Peyer's patch (tissue), 4 donors: ENCODE results near the gene TPSD1. TPM values are rescaled to one million over a fixed set of nuclear protein-coding genes. Genes with fewer than 3 reads are reported as not detected.
A peak's percentile ranks its signal among the peaks of the same experiment; 100 is the strongest.

Source experiments
- DNase-seq, 3 donors: peaks; one replicate each; pipeline ENCODE4 v3.0.0-alpha.2; 2017 to 2019
- H3K27ac ChIP-seq, 4 donors: fragments of 200-600 bp; sonication (generic); one replicate each; pipeline ENCODE4 v1.5.1; 2016 to 2019
- H3K27me3 ChIP-seq, 2 donors: fragments of 200-600 bp; sonication (generic); one replicate each; pipeline ENCODE4 v1.5.1; 2019
- H3K36me3 ChIP-seq, 3 donors: fragments of 200-600 bp; sonication (generic); one replicate each; pipeline ENCODE4 v1.5.1; 2016 to 2019
- H3K4me1 ChIP-seq, 4 donors: fragments of 200-600 bp; sonication (generic); one replicate each; pipeline ENCODE4 v1.5.1; 2016 to 2019
- H3K4me3 ChIP-seq, 4 donors: fragments of 200-600 bp; sonication (generic); 1 replicate in 3 of 4; 2 replicates in 1 of 4; pipeline ENCODE4 v1.5.1; 2016 to 2019; ENCODE audit warnings: mild to moderate bottlenecking in 1 of 4
- H3K9me3 ChIP-seq, 4 donors: fragments of 200-600 bp; sonication (generic); one replicate each; pipeline ENCODE4 v1.5.1; 2016 to 2019; ENCODE audit warnings: mild to moderate bottlenecking in 1 of 4
- POLR2A ChIP-seq, 2 donors: fragments of 450-650 bp; IDR thresholded peaks; one replicate each; pipeline ENCODE4 v1.5.1; 2017; ENCODE audit warnings: antibody characterized with exemption in 2 of 2, mild to moderate bottlenecking in 2 of 2, moderate library complexity in 2 of 2
- total RNA-seq, 4 donors: library from RNA; depleted of rRNA; stranded (reverse); fragments of >200 nt; gene quantifications; one replicate each; pipeline ENCODE4 v1.1.0, GENCODE V29; 2016
- TF ChIP-seq, protein P1 (sequence below), 6 experiments: fragments of 450-650 bp in 4 of 6; fragments of 200-600 bp in 2 of 6; sonication (generic) in 1 of 6; IDR thresholded peaks; one replicate each; pipeline ENCODE4 v1.5.1; 2017 to 2019; ENCODE audit warnings: antibody characterized with exemption in 6 of 6, mild to moderate bottlenecking in 3 of 6, moderate library complexity in 1 of 6

The TPSD1 gene
- total RNA-seq, 4 donors from 2014 or later, result 10.3 to 61.1 (median 24.1) TPM; not detected in 1

GRCh38 chr16:1298406-1298805 lies 42.5 kb downstream of the TPSD1 start:
- no peaks in the 10 kb centered on the region for H3K27me3 ChIP-seq

DNA sequence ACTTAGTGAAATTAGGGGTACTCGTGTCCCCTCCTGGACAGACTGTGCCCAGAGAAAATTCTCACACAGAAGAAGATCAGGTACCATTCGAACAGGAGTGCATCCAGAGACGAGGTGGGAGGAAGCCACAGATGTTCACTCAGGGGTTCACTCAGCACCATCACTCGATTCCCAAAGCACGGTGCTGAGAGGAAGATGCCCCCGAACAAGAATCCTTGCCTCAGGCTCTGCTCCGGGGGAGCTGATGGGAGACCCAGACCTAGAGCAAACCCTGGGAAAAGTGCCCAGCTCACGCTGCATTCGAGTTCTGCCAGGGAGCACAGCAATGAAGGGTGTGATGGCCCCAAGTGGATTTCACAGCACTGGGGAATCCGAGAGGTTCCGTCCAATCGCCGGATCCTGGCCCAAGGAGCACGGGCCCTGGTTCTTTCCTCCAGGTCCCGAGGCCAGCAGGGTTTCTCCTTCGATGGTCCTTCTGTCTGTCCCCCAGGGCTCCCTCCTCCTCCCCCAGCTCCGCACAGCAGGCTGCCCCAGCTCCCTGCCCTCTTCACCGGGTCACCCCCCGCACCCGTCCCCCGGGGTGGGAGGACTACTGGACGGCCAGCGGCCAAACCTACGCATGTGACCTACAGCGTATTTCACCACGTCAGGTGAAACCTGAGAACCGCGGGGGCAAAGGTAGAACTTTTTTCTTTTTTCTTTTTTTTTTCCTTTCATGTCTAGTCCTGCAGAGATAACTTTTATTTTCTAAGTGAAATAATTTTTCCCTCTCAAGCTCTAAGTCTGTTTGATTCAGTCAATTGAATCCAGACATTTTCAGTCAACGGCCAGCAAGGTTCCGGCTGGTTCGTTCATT lies 43.4 kb downstream of the TPSD1 start:
- no peak overlapping the region for H3K27ac ChIP-seq

More at GRCh38 chr16:1298406-1298805, 42.5 kb downstream of the TPSD1 start:
- TF ChIP-seq, protein P1, sequence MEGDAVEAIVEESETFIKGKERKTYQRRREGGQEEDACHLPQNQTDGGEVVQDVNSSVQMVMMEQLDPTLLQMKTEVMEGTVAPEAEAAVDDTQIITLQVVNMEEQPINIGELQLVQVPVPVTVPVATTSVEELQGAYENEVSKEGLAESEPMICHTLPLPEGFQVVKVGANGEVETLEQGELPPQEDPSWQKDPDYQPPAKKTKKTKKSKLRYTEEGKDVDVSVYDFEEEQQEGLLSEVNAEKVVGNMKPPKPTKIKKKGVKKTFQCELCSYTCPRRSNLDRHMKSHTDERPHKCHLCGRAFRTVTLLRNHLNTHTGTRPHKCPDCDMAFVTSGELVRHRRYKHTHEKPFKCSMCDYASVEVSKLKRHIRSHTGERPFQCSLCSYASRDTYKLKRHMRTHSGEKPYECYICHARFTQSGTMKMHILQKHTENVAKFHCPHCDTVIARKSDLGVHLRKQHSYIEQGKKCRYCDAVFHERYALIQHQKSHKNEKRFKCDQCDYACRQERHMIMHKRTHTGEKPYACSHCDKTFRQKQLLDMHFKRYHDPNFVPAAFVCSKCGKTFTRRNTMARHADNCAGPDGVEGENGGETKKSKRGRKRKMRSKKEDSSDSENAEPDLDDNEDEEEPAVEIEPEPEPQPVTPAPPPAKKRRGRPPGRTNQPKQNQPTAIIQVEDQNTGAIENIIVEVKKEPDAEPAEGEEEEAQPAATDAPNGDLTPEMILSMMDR (IDR thresholded peaks at IDR 0.05), result no peak
- no peak for TF ChIP-seq POLR2A (IDR thresholded peaks at IDR 0.05)
- H3K9me3 ChIP-seq, result no peaks in the 10 kb centered on the region
- no peak overlapping the region for H3K27ac ChIP-seq
- no peak for DNase-seq
- no peaks in the 10 kb centered on the region for H3K36me3 ChIP-seq
- no peak overlapping the region for H3K4me3 ChIP-seq
- H3K4me1 ChIP-seq, result peaks cover 9 to 18% (median 16%) of the 10 kb centered on the region in 4 donors

GRCh38 chr16:1299868-1300203 lies 44.0 kb downstream of the TPSD1 start:
- Histone ChIP-seq H3K4me3 (no peak overlapping the region), H3K4me1 (peaks cover 9 to 25% (median 23%) of the 10 kb centered on the region in 4 donors), H3K36me3 (no peaks in the 10 kb centered on the region), H3K9me3 (no peaks in the 10 kb centered on the region), H3K27ac (no peak overlapping the region), H3K27me3 (no peaks in the 10 kb centered on the region)
- TF ChIP-seq, protein P1 (IDR thresholded peaks at IDR 0.05), result no peak
- no peak for TF ChIP-seq POLR2A (IDR thresholded peaks at IDR 0.05)
- no peak for DNase-seq

More for the DNA sequence above, 43.4 kb downstream of the TPSD1 start:
- no peak for DNase-seq
- peaks cover 9 to 23% (median 22%) of the 10 kb centered on the region in 4 donors for H3K4me1 ChIP-seq
- no peaks in the 10 kb centered on the region for H3K9me3 ChIP-seq
- H3K4me3 ChIP-seq, result peak overlapping the region in 1 of 4 donors; percentile 42
- no peaks in the 10 kb centered on the region for H3K36me3 ChIP-seq
- no peaks in the 10 kb centered on the region for H3K27me3 ChIP-seq
- TF ChIP-seq POLR2A (IDR thresholded peaks at IDR 0.05), result no peak
- TF ChIP-seq, protein P1 (IDR thresholded peaks at IDR 0.05), result no peak

DNA sequence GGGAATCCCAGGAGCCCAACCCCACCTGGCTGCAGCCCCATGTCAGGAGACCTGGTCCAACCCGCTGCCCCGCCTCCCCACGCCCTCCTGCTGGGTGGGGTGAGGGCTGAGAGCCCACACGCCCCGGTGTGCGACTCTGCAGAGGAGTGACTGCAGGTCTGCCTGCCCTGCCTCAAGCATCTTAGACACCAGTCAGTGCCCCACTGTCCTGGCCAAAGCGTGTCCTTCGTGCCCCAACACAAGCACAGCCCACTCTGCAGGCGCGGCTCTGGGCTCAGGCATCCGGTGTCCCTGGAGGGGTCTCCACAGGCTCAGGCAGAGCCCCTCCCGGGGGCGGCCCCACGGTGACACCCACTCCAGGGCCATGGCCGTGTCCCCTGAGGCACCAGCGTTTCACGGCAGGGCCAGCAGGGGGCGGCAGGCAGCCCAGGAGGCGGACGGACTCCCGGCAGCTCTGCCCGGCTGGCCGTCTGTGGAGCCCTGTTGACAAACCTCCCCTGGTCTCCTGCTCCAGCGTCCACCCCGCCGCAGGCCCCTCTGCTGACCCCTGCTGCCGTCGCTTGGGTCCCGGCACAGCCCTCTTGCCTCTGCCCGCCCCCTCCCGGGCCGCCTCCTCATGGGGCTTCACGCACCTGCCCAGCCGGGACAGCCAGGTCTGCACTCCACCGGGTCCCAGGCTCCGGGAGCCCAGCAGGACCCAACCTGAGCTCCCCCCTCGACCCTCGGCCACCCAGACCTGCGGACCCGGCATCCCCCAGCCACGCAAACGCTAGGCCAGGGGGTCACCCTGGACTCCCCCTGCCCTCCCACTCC lies 45.0 kb downstream of the TPSD1 start:
- peak overlapping the region in 3 of 4 donors; percentile 18 to 48 (median 41) for H3K4me3 ChIP-seq
- H3K27me3 ChIP-seq, result no peaks in the 10 kb centered on the region
- no peaks in the 10 kb centered on the region for H3K36me3 ChIP-seq
- no peaks in the 10 kb centered on the region for H3K9me3 ChIP-seq
- DNase-seq, result peak; percentile 74 to 90 (median 87)
- peaks cover 9 to 25% (median 23%) of the 10 kb centered on the region in 4 donors for H3K4me1 ChIP-seq
- H3K27ac ChIP-seq, result peak overlapping the region in 1 of 4 donors; percentile 21
- TF ChIP-seq POLR2A (IDR thresholded peaks at IDR 0.05), result no peak
- TF ChIP-seq, protein P1 (IDR thresholded peaks at IDR 0.05), result peak; percentile 81 to 90 (median 84)

GRCh38 chr16:1301562-1301961 lies 45.7 kb downstream of the TPSD1 start:
- DNase-seq, result no peak
- peaks cover 9 to 25% (median 23%) of the 10 kb centered on the region in 4 donors for H3K4me1 ChIP-seq
- H3K27me3 ChIP-seq, result no peaks in the 10 kb centered on the region
- no peaks in the 10 kb centered on the region for H3K9me3 ChIP-seq
- H3K4me3 ChIP-seq, result no peak overlapping the region
- H3K27ac ChIP-seq, result no peak overlapping the region
- no peaks in the 10 kb centered on the region for H3K36me3 ChIP-seq
- TF ChIP-seq, protein P1 (IDR thresholded peaks at IDR 0.05), result no peak
- TF ChIP-seq POLR2A (IDR thresholded peaks at IDR 0.05), result no peak
